ENCODE data around the gene KCNH2. TPM values are rescaled to one million over a fixed set of nuclear protein-coding genes. Genes with fewer than 3 reads are reported as not detected.

KCNH2 gene
- total RNA-seq, 1 experiment from 2014 or later, result 0.30 TPM

GRCh38 chr7:150994141-150994837, 16.2 kb upstream of the KCNH2 start:
- DNase-seq (ENCODE audit: low read depth), result no peak

- no peak for DNase-seq (ENCODE audit: low read depth)
Observed at GRCh38 chr7:150993511-150993910, 15.4 kb upstream of the KCNH2 start.

- peak; percentile 53 for DNase-seq (ENCODE audit: low read depth)
Observed at GRCh38 chr7:150992833-150993302, 14.7 kb upstream of the KCNH2 start.

GRCh38 chr7:150992051-150992640, 14.0 kb upstream of the KCNH2 start:
- peak; percentile 50 for DNase-seq (ENCODE audit: low read depth)

- DNase-seq (ENCODE audit: low read depth), result no peak
Observed at GRCh38 chr7:150990416-150991186, 12.5 kb upstream of the KCNH2 start, which contains the start of gene NOS3. NOS3 (plus strand) TSS chr7:150991017; CDS start chr7:150993804, 2,787 bp downstream.

- DNase-seq (ENCODE audit: low read depth), result no peak
Observed at GRCh38 chr7:150989456-150989855, 11.3 kb upstream of the KCNH2 start.

GRCh38 chr7:150988230-150989226, 10.4 kb upstream of the KCNH2 start:
- DNase-seq (ENCODE audit: low read depth), result no peak

GRCh38 chr7:150986556-150986955, 8.4 kb upstream of the KCNH2 start:
- no peak for DNase-seq (ENCODE audit: low read depth)

GRCh38 chr7:150986099-150986512, 8.0 kb upstream of the KCNH2 start:
- DNase-seq (ENCODE audit: low read depth), result peak; percentile 54

GRCh38 chr7:150983893-150984368, 5.8 kb upstream of the KCNH2 start:
- DNase-seq (ENCODE audit: low read depth), result peak; percentile 37

GRCh38 chr7:150982351-150982750, 4.2 kb upstream of the KCNH2 start:
- no peak for DNase-seq (ENCODE audit: low read depth)

- DNase-seq (ENCODE audit: low read depth), result no peak
Observed at GRCh38 chr7:150981644-150982043, 3.5 kb upstream of the KCNH2 start.

- DNase-seq (ENCODE audit: low read depth), result no peak
Observed at GRCh38 chr7:150980663-150981062, 2.5 kb upstream of the KCNH2 start.

- DNase-seq (ENCODE audit: low read depth), result no peak
Observed at GRCh38 chr7:150979713-150980390, 1.7 kb upstream of the KCNH2 start.

GRCh38 chr7:150977382-150978125, 567 bp downstream of the KCNH2 start:
- DNase-seq (ENCODE audit: low read depth), result no peak

- no peak for DNase-seq (ENCODE audit: low read depth)
Observed at GRCh38 chr7:150976529-150977381, 1.4 kb downstream of the KCNH2 start.

- DNase-seq (ENCODE audit: low read depth), result peak; percentile 56
Observed at GRCh38 chr7:150975536-150976319, 2.4 kb downstream of the KCNH2 start.

All from M059J (cell line).